ENCODE results near the gene SMC4. TPM values are rescaled to one million over a fixed set of nuclear protein-coding genes. Genes with fewer than 3 reads are reported as not detected.

The SMC4 gene
- total RNA-seq, 1 donor from 2014 or later = 180 TPM

DNA sequence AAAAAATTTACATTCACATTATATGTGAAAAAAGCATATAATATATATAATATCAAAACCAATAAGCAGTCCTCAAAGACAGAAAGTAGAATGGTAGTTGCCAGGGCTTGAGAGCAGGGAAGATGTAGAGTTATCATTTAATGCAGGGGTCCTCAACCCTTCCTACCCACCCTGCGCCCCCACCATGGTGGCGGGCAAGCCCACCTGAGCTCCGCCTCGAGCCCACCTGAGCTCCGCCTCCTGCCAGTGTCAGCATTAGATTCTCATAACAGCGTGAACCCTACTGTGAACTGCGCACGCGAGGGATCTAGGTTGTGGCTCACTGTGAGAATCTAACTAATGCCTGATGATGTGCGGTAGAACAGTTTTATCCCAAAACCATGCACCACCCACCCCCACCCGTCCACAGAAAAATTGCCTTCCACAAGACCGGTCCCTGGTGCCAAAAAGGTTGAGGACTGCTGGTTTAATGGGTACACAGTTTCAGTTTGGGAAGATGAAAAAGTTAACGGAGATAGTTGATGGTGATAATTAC is 47.1 kb downstream of the SMC4 start:
- peaks cover 37% of the 10 kb centered on the region for H3K36me3 Mint-ChIP-seq (ENCODE audit: low read depth)
- H3K9me3 Mint-ChIP-seq = no peaks in the 10 kb centered on the region
- no peaks in the 10 kb centered on the region for H3K27me3 Mint-ChIP-seq (ENCODE audit: low read depth)
- no peak for DNase-seq (ENCODE audit: low read depth, low spot score)
- H3K4me3 Mint-ChIP-seq = peak overlapping the region; percentile 70
- no peak overlapping the region for H3K27ac Mint-ChIP-seq (ENCODE audit: unreplicated experiment)
- peaks cover 40% of the 10 kb centered on the region for H3K4me1 Mint-ChIP-seq
- TF ChIP-seq, protein P1, sequence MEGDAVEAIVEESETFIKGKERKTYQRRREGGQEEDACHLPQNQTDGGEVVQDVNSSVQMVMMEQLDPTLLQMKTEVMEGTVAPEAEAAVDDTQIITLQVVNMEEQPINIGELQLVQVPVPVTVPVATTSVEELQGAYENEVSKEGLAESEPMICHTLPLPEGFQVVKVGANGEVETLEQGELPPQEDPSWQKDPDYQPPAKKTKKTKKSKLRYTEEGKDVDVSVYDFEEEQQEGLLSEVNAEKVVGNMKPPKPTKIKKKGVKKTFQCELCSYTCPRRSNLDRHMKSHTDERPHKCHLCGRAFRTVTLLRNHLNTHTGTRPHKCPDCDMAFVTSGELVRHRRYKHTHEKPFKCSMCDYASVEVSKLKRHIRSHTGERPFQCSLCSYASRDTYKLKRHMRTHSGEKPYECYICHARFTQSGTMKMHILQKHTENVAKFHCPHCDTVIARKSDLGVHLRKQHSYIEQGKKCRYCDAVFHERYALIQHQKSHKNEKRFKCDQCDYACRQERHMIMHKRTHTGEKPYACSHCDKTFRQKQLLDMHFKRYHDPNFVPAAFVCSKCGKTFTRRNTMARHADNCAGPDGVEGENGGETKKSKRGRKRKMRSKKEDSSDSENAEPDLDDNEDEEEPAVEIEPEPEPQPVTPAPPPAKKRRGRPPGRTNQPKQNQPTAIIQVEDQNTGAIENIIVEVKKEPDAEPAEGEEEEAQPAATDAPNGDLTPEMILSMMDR (conservative IDR thresholded peaks at IDR 0.05) = no peak

DNA sequence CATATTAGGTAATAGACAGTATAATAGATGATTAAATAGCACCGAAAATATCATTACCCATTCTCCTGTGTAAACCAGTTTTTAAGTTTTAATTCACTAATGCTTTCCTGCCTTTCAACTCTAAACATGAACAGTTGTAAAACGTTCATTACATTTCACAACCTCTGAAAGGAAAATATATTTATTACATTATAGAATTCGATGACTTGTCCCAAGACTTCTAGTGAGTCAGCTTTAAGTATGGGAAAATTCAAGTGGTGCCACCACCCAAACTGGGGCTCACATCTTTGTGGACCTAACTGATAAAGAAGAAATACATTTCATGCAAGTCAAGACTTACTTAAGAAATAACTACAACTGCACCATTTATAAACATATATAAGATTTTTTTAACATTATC is 48.1 kb downstream of the SMC4 start:
- DNase-seq (ENCODE audit: low read depth, low spot score) = no peak
- Mint-ChIP-seq H3K27me3 (ENCODE audit: low read depth) (no peaks in the 10 kb centered on the region), H3K4me3 (peak overlapping the region; percentile 72), H3K36me3 (ENCODE audit: low read depth) (peaks cover 30% of the 10 kb centered on the region), H3K27ac (ENCODE audit: unreplicated experiment) (no peak overlapping the region), H3K4me1 (peaks cover 40% of the 10 kb centered on the region), H3K9me3 (no peaks in the 10 kb centered on the region)
- TF ChIP-seq, protein P1 (conservative IDR thresholded peaks at IDR 0.05) = no peak

DNA sequence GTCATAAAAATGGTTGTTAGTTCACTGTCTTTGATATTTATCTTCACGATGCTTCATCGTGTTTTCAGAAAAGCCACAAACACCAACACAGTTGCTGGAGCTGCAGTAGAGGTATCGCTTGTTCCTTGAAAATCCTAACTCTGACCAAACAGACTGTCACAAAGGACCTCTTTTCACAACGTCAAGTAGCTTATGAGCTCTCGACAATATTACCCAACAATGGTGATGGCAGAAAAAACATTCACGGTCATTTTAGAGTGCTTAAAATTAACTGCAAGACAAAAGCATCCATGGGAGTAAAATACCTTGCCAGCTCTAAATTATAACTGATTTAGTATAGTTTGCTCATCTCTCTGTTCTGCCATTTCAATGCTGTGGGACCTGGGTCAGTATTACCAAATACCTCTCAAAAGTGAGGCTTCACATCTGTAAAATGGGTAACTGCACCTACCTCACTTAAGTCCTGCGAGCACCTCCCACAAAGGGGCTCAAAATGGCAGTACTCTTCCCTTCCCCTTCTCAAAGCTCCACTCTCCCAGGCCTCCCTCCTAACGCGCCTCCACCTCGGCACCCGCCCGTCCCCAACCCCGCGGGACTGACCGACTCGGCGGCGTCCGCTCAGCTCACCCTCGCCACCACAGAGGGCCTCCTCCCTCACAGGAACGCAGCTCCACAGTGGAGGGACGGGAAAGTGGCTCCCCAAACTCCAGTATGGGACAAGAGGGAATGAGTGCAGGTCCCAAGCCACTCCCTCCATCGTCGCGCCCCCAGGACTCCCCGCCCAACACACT is 49.6 kb downstream of the SMC4 start:
- DNase-seq (ENCODE audit: low read depth, low spot score) = no peak
- TF ChIP-seq, protein P1 (conservative IDR thresholded peaks at IDR 0.05) = no peak
- H3K4me3 Mint-ChIP-seq = peak overlapping the region; percentile 97
- no peaks in the 10 kb centered on the region for H3K9me3 Mint-ChIP-seq
- peaks cover 40% of the 10 kb centered on the region for H3K4me1 Mint-ChIP-seq
- H3K36me3 Mint-ChIP-seq (ENCODE audit: low read depth) = peaks cover 19% of the 10 kb centered on the region
- no peaks in the 10 kb centered on the region for H3K27me3 Mint-ChIP-seq (ENCODE audit: low read depth)
- H3K27ac Mint-ChIP-seq (ENCODE audit: unreplicated experiment) = peak overlapping the region; percentile 99

DNA sequence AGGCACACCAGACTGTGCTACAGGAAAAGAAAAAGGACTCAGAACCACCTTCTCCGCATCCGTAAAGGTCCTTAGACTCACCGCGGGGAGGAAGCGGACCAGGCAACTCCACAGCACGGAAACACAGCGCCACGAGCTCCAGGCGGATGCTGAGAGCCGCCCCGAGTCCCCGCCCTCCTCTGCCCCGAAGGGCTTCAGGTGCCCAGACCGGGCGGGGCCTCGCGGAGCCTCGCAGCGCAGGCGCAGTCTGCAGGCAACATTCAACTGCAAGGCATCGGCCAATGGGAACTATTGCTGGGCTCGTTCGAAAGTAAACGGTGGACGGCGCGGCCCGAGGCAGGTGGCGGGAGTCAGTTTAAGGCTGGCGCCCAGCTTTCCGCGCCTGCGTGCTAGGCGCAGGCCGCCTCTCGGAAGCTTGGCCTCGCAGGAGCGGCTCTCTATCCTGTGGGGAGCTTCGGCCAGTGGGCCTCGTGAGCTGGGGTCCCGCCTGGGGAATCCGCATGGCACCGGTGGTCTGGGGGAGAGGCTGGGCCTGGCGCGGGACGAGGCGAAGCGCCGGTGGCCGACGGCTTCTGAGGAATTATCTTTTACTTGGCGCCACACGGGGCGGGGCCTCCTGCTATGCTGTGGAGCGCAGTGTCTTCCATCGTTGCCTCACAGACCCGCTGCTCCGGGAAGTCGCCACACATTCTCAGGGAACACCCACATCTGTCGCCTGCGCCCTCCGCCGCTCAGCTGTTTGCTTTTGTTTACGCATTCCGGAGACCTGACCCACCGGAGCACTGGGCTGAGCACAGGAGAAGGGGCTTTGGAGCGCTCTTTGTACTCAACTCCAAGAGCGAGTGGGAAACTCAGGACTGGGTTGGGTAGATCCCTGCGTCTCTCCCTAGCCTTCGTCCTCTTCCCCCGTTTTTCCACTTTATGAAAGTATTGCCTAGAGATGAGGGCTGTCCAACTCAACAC is 50.5 kb downstream of the SMC4 start, which contains the start of gene TRIM59:
TRIM59 (minus strand) TSS at position 151 of the 963 bp plus-strand sequence. CDS start 10,603 bp downstream, outside the sequence.
- peak within 1 kb of the TSS; percentile 97 for H3K4me3 Mint-ChIP-seq
- TF ChIP-seq, protein P1 (conservative IDR thresholded peaks at IDR 0.05) = no peak
- no peaks in the 10 kb centered on the region for H3K9me3 Mint-ChIP-seq
- peak within 1 kb of the TSS; percentile 99 for H3K27ac Mint-ChIP-seq (ENCODE audit: unreplicated experiment)
- no peaks in the 10 kb centered on the region for H3K27me3 Mint-ChIP-seq (ENCODE audit: low read depth)
- peaks cover 37% of the 10 kb centered on the region for H3K4me1 Mint-ChIP-seq
- peaks cover 13% of the 10 kb centered on the region for H3K36me3 Mint-ChIP-seq (ENCODE audit: low read depth)
- DNase-seq (ENCODE audit: low read depth, low spot score) = peak; percentile 92

DNA sequence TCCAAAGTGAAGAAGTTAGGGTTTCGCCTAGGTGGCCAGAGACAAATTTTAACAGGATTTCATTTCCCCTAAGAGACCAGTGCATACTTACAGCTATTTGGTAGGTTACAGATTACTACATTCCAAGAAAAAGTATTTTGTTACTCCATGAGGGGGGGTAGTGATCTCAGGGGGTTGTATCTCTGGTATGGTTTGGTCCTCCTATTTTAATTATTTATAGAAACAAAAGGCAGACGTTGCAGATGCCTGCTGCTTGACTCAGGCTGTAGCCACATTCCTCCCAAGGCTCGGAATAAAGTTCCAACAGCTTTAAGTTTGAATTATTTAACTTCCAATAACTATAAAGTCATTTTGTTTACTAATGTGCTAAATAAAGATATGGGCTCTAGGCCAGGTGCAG is 51.4 kb downstream of the SMC4 start:
- H3K4me1 Mint-ChIP-seq = peaks cover 37% of the 10 kb centered on the region
- no peaks in the 10 kb centered on the region for H3K27me3 Mint-ChIP-seq (ENCODE audit: low read depth)
- peaks cover 10% of the 10 kb centered on the region for H3K36me3 Mint-ChIP-seq (ENCODE audit: low read depth)
- peak overlapping the region; percentile 97 for H3K27ac Mint-ChIP-seq (ENCODE audit: unreplicated experiment)
- no peaks in the 10 kb centered on the region for H3K9me3 Mint-ChIP-seq
- no peak for DNase-seq (ENCODE audit: low read depth, low spot score)
- TF ChIP-seq, protein P1 (conservative IDR thresholded peaks at IDR 0.05) = no peak
- peak overlapping the region; percentile 97 for H3K4me3 Mint-ChIP-seq
